Activated CD8-positive, alpha-beta T cell treated with anti-CD3 and anti-CD28 coated beads, Interleukin-2, amount 10 ng/mL, durations not matched to agents 7 days and 5 days (primary cell): ENCODE results near the gene ACOT8. TPM values are rescaled to one million over a fixed set of nuclear protein-coding genes. Genes with fewer than 3 reads are reported as not detected.
"Not testable (repeated sequence)": the region's sequence is repeated elsewhere in the genome, so short reads cannot be mapped to it uniquely, and the experiment has no call there.

ENCODE experiments used
- ATAC-seq: fragments of 150-1000 bp; cut with Tn5 transposase; one replicate; pipeline ENCODE4 v1.10.0; 2021; ENCODE audit warnings: moderate library complexity
- CTCF ChIA-PET: fragments of 350-600 bp; sonication (Branson Sonifier 250); formaldehyde crosslinking; loops from one replicate; lab custom pipeline; 2021; ENCODE audit warnings: antibody characterized with exemption; lab: Charles Lee
- POLR2A ChIA-PET: fragments of 350-600 bp; sonication (Branson Sonifier 250); formaldehyde crosslinking; loops from one replicate; lab custom pipeline; 2021; ENCODE audit warnings: antibody characterized with exemption; lab: Charles Lee
- DNase-seq: peaks from one replicate; pipeline ENCODE4 v3.0.0-alpha.2; 2020
- H3K27ac Mint-ChIP-seq: one replicate; pipeline ENCODE4 v1.8.0; 2021; ENCODE audit warnings: mild to moderate bottlenecking, mixed read lengths
- H3K27me3 Mint-ChIP-seq: one replicate; pipeline ENCODE4 v1.8.0; 2021; ENCODE audit warnings: low read depth, mixed read lengths
- H3K36me3 Mint-ChIP-seq: one replicate; pipeline ENCODE4 v1.8.0; 2021; ENCODE audit warnings: low read depth, mixed read lengths
- H3K4me1 Mint-ChIP-seq: one replicate; pipeline ENCODE4 v1.8.0; 2021; ENCODE audit warnings: low read depth, mixed read lengths
- H3K4me3 Mint-ChIP-seq: one replicate; pipeline ENCODE4 v1.8.0; 2021; ENCODE audit warnings: mild to moderate bottlenecking, mixed read lengths
- H3K9me3 Mint-ChIP-seq: one replicate; pipeline ENCODE4 v1.8.0; 2022; ENCODE audit warnings: mixed read lengths; ENCODE audit not compliant: insufficient read depth
- total RNA-seq, 2 experiments: library from RNA; stranded (reverse); gene quantifications; one replicate each; pipeline ENCODE4 v1.2.3, GENCODE V29; 2021

ACOT8 gene
- total RNA-seq, 2 experiments from 2014 or later, result 29.3 to 32.1 TPM

DNA sequence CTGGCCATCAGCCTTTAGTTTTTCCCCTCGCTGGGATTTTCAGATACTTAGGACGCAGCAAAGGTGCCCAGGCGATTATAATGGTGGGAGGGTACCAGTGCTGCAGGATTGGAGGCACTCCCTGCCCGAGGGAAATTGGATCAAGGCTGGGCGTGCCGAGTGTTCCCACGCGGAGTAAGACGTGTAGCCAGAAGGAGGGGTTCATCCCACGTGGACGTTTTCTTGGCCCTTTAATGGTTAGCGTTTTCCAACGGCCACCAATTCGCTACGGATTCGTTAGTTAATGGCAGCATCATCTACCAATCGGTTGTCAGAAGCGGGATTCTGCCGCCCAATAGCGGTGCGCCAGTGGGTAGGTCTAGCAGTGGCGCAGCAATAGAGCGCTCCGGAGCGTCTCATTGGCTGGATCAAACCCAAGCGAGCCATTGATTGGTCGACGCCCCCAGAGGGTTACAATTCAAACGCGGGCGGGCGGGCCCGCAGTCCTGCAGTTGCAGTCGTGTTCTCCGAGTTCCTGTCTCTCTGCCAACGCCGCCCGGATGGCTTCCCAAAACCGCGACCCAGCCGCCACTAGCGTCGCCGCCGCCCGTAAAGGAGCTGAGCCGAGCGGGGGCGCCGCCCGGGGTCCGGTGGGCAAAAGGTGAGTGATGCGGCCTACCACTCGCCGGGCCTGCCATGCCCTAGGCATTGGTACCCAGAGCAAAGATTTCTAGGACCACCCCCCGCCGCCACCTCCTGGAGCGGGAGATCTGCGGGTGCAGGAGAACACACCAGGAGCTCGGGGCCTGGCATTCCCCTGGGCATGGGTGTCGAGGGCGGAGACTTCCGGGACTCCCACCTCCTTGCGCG is 44.8 kb downstream of the ACOT8 start, which contains the start of gene UBE2C:
TSS of gene UBE2C (plus strand) at position 488 of the 849 bp plus-strand sequence. CDS start at position 540, 52 bp downstream.
- Mint-ChIP-seq H3K27ac (peak within 1 kb of the TSS; percentile 91), H3K9me3 (no peaks in the 10 kb centered on the region), H3K4me1 (peaks cover 34% of the 10 kb centered on the region), H3K27me3 (no peaks in the 10 kb centered on the region), H3K4me3 (peak within 1 kb of the TSS; percentile 97), H3K36me3 (peaks cover 74% of the 10 kb centered on the region)
- ChIA-PET CTCF (interaction anchor here (1.2 to 3.5 kb wide), 5 partner anchors 10 to 175 kb away, joined by 3 to 24 read pairs (median 7); no protein-coding TSS in a partner anchor), POLR2A (interaction anchor here (0.6 to 2.2 kb wide), 16 partner anchors 10 to 552 kb away, joined by 3 to 16 read pairs (median 4); partner anchors contain the start of gene PCIF1)
- DNase-seq, result peak; percentile 98
- peak; percentile 100 for ATAC-seq

DNA sequence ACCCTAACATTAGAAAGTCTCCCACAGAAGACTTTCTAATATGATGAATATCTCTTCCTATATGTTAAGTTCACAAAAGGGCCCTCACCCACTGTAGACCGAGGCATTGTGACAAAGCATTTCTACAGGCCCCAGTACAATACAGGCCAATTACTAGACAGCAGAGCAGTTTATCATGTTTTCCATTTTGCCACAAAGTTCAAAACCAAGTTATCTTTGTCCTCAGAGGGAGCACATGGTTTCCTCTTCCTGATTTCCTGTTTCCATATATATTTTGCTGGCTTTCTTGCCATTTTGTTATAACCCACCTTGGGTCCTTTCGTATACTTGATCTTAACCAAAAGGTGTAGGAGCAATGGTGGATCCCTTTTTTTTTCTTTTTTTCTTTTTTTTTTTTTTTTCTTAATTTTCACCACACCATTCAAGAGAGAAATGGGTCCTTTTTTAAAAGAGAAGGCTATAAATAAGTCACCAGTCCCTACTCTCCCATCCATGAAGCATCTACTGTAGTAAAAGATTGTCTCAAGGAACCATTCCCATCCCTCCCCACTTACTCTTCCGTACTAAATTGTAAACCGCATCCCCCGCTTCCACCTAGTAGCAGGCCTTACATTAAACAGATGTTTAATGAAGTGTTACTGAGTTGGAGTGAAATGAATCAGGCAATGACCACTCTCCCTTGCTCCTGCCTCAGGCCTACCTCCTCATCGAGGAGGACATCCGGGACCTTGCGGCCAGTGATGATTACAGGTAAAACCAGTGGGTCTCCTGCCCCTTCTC is 46.8 kb downstream of the ACOT8 start:
- ChIA-PET CTCF (interaction anchor here (0.7 to 3.5 kb wide), 4 partner anchors 11 to 160 kb away, joined by 5 to 24 read pairs (median 14); no protein-coding TSS in a partner anchor), POLR2A (interaction anchor here (0.7 kb wide), 1 partner anchor 19 kb away, joined by 4 read pairs; the partner anchor contains the start of genes DNTTIP1 and WFDC3)
- ATAC-seq (no peak), DNase-seq (no peak)
- Mint-ChIP-seq H3K9me3 (no peaks in the 10 kb centered on the region), H3K4me3 (no peak overlapping the region), H3K36me3 (peaks cover 59% of the 10 kb centered on the region), H3K4me1 (peaks cover 25% of the 10 kb centered on the region), H3K27ac (no peak overlapping the region), H3K27me3 (no peaks in the 10 kb centered on the region)

DNA sequence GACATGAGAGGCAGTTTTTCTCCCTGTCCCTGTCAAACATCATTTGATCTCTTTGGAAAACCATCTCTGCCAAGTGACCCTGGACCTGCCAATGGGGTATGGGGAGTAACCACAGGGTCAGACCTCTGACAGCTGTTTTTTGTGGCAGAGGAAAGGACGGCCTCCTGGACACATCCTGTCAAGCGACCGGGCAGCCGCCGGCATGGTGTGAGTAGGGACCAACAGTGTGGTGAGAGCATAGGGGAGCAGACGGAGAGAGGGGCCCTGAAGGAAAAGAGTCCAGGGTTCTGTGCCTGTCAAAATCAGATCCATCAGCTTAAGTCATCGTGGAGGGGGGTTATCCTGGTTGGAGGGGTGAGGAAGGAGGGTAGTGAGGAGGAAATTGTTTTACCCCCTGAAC is 55.3 kb downstream of the ACOT8 start:
- H3K36me3 Mint-ChIP-seq, result peaks cover 34% of the 10 kb centered on the region
- ATAC-seq (no peak), DNase-seq (no peak)
- peaks cover 10% of the 10 kb centered on the region for H3K4me1 Mint-ChIP-seq
- POLR2A ChIA-PET, result no interaction called here
- no peak overlapping the region for H3K4me3 Mint-ChIP-seq
- no peaks in the 10 kb centered on the region for H3K27me3 Mint-ChIP-seq
- no peak overlapping the region for H3K27ac Mint-ChIP-seq
- no peaks in the 10 kb centered on the region for H3K9me3 Mint-ChIP-seq
- CTCF ChIA-PET, result interaction anchor here (1.4 to 4.9 kb wide), 2 partner anchors 13 to 169 kb away, joined by 3 to 50 read pairs; partner anchors contain the start of gene ZNF335

DNA sequence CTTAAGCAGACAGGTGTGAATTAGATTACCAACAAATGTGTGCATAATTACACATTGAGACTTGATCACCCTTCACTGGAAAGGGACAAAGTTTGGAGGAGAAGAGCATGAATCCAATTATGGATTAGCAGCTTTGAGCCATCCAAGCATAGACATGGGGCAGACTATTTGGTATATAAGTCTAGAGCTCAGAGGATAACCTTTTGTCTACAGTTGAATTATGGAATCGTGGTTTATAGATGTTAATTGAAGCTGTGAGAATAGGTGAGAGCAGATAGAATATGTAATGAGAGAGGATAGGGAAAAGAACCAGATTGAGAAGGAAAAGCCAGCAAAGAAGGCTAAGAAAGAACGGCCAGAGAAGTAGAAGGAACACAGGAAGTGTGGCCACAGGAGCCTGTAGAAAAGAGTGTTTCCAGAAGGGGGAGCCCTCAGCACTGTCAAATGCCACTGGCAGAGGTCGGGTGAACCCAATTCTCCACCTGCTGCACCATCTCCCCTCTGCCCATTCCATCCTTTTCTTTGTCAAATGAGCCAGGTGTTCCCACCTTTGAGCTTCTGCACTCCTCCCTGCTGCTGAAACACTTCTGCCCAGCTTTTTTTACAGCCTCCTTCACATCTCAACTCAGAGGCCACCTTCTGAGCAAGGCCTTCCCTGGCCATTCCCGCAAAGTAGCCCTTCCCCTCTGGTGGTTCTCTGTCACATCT is 58.1 kb downstream of the ACOT8 start:
- CTCF ChIA-PET, result interaction anchor here (0.6 to 4.9 kb wide), 49 partner anchors 10 to 806 kb away, joined by 3 to 50 read pairs (median 5); partner anchors contain the start of genes ACOT8, SNX21, SPATA25 and UBE2C
- ATAC-seq (peak; percentile 94), DNase-seq (peak; percentile 82)
- Mint-ChIP-seq H3K36me3 (peaks cover 42% of the 10 kb centered on the region), H3K27ac (peak overlapping the region; percentile 77), H3K4me1 (peaks cover 12% of the 10 kb centered on the region), H3K27me3 (no peaks in the 10 kb centered on the region), H3K9me3 (no peaks in the 10 kb centered on the region), H3K4me3 (no peak overlapping the region)
- POLR2A ChIA-PET, result interaction anchor here (1.1 to 2.2 kb wide), 3 partner anchors 14 to 136 kb away, joined by 6 to 11 read pairs (median 6); partner anchors contain the start of genes PCIF1 and UBE2C

DNA sequence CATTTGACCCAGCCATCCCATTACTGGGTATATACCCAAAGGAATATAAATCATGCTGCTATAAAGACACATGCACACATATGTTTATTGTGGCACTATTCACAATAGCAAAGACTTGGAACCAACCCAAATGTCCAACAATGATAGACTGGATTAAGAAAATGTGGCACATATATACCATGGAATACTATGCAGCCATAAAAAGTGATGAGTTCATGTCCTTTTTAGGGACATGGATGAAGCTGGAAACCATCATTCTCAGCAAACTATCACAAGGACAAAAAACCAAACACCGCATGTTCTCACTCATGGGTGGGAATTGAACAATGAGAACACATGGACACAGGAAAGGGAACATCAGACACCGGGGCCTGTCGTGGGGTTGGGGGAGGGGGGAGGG is 59.2 kb downstream of the ACOT8 start:
- H3K4me3 Mint-ChIP-seq, H3K9me3 Mint-ChIP-seq, H3K27ac Mint-ChIP-seq, ATAC-seq, H3K27me3 Mint-ChIP-seq, DNase-seq: not testable (repeated sequence)
- H3K36me3 Mint-ChIP-seq, result peaks cover 39% of the 10 kb centered on the region
- H3K4me1 Mint-ChIP-seq, result peaks cover 15% of the 10 kb centered on the region
- ChIA-PET CTCF (interaction anchor here (1.9 to 4.9 kb wide), 7 partner anchors 9 to 215 kb away, joined by 9 to 50 read pairs (median 18); partner anchors contain the start of genes UBE2C and ZNF335), POLR2A (interaction anchor here (1.1 to 2.2 kb wide), 2 partner anchors 15 to 137 kb away, joined by 6 to 11 read pairs; partner anchors contain the start of genes PCIF1 and UBE2C)

DNA sequence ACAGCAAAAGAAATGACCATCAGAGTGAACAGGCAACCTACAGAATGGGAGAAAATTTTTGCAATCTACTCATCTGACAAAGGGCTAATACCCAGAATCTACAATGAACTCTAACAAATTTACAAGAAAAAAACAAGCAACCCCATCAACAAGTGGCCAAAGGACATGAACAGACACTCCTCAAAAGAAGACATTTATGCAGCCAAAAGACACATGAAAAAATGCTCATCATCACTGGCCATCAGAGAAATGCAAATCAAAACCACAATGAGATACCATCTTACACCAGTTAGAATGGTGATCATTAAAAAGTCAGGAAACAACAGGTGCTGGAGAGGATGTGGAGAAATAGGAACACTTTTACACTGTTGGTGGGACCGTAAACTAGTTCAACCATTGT is 59.7 kb downstream of the ACOT8 start:
- H3K27ac Mint-ChIP-seq, ATAC-seq, H3K27me3 Mint-ChIP-seq, H3K9me3 Mint-ChIP-seq, CTCF ChIA-PET, DNase-seq, H3K4me3 Mint-ChIP-seq, POLR2A ChIA-PET: not testable (repeated sequence)
- H3K36me3 Mint-ChIP-seq, result peaks cover 43% of the 10 kb centered on the region
- peaks cover 19% of the 10 kb centered on the region for H3K4me1 Mint-ChIP-seq

DNA sequence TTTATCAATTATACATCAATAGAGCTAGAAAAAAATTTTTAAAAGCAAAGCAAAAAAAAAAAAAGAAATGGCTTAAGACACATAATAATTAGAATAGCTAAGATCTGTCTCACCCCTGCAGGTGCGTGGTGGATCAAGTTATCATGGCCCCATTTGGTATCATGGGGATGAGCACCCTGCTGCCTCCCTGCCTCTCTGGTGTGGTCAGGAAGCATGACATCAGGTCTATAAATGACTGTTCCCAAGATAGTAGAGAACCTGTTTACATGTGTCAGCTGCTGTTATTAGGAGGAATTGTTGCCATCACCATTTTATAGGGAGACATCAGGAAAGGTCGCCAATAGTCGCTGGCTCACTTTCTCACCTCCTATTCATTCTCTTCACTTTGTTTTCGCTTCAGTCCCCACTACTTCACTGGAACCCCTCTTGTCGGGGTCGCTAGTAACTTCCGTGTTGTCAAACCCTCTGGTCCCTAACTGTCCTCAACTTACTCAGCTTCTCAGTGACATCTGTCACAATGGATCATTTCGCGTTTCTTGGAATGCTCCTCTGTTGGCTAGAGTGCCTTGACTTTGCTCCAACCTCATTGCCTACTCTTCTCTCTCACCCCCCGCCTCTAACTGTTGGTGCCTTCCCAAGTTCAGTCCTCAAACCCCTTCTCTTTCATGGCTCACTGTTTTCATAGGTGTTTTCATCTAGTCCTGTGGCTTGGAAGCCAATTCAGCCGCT is 60.7 kb downstream of the ACOT8 start:
- Mint-ChIP-seq H3K9me3 (no peaks in the 10 kb centered on the region), H3K4me3 (no peak overlapping the region), H3K4me1 (peaks cover 22% of the 10 kb centered on the region), H3K27me3 (no peaks in the 10 kb centered on the region), H3K36me3 (peaks cover 36% of the 10 kb centered on the region), H3K27ac (no peak overlapping the region)
- CTCF ChIA-PET, result no interaction called here
- ATAC-seq, result no peak
- no peak for DNase-seq
- POLR2A ChIA-PET, result interaction anchor here (0.6 kb wide), 1 partner anchor 74 kb away, joined by 4 read pairs; no protein-coding TSS in a partner anchor

DNA sequence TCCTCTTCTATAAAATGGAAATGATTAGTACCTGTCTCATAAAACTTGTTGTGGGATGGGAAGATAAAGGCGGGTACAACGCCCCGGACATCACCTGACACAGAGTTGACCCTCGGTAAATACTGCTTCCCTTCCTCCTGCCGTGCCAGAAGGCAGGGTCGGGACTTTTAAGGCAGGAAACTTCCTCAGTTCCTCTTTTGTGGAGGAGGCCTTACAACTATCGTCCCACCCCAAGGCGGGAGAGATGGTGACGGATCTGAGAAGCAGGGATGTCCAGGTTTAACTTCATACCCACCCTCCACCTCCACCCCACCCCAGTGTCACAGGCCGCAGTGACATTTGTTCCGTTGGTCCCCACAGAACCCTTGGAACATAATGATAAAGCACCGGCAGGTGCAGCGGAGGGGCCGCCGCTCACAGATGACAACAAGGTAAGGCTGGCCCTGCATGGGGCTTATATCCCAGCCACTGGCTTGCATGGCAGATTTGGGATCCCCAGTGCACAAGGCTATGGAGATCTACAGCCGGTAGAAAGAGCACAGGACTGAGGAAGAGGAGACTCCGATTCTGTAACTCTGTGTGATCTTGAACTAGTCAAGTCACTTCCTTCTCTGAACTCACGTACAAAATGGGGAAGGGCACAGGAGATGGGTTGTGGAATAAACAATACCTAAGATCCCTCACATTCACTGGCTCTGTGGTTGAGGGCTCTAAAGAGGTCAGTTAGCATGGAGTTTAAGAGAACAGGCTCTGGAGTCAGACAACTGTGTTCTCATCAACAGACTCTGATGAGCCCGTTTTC is 64.7 kb downstream of the ACOT8 start:
- Mint-ChIP-seq H3K27me3 (no peaks in the 10 kb centered on the region), H3K27ac (peak overlapping the region; percentile 93), H3K36me3 (peaks cover 32% of the 10 kb centered on the region), H3K4me3 (peak overlapping the region; percentile 82), H3K9me3 (no peaks in the 10 kb centered on the region), H3K4me1 (peaks cover 13% of the 10 kb centered on the region)
- ChIA-PET CTCF (interaction anchor here (0.8 to 1.1 kb wide), 2 partner anchors 9 to 22 kb away, joined by 3 to 4 read pairs; no protein-coding TSS in a partner anchor), POLR2A (interaction anchor here (0.7 to 1.4 kb wide), 4 partner anchors 20 to 178 kb away, joined by 4 to 10 read pairs (median 5); partner anchors contain the start of genes CTSA, NEURL2, PCIF1 and UBE2C)
- DNase-seq, result peak; percentile 35
- ATAC-seq, result peak; percentile 26
